GM12878 (cell line): ENCODE measurements around the gene ABHD11. TPM values are rescaled to one million over a fixed set of nuclear protein-coding genes. Genes with fewer than 3 reads are reported as not detected.

Experiments
- ATAC-seq: fragments of 200-7000 bp; cut with Tn5 transposase; 3 replicates; pipeline ENCODE4 v1.9.1; 2020; ENCODE audit warnings: mild to moderate bottlenecking, moderate library complexity
- BruUV-seq: library from RNA; stranded (reverse); fragments of 400-500 nt; replicated peaks from 2 replicates; lab custom pipeline; 2021; lab: Mats Ljungman, UMichigan
- CTCF ChIA-PET: fragments of 300-600 bp; sonication (Branson Sonifier 250); formaldehyde crosslinking; extraction: SDS; loops from one replicate; lab custom pipeline; 2021; ENCODE audit warnings: inconsistent platforms; lab: Yijun Ruan, JAX
- POLR2A ChIA-PET: fragments of 350-600 bp; formaldehyde crosslinking; extraction: SDS; loops from one replicate; lab custom pipeline; 2021; ENCODE audit warnings: inconsistent platforms; lab: Charles Lee
- RAD21 ChIA-PET: fragments of 300-600 bp; sonication (Branson Sonifier 250); formaldehyde crosslinking; loops from one replicate; lab custom pipeline; 2023; ENCODE audit warnings: antibody characterized with exemption; ENCODE audit not compliant: unreplicated experiment; lab: Charles Lee
- SMC1A ChIA-PET: fragments of 300-600 bp; sonication (Branson Sonifier 250); formaldehyde crosslinking; loops from one replicate; lab custom pipeline; 2023; ENCODE audit not compliant: unreplicated experiment, uncharacterized antibody; lab: Charles Lee
- DNase-seq: peaks from one replicate; pipeline ENCODE4 v3.0.0-alpha.2; 2011; ENCODE audit warnings: low read depth, low spot score
- FAIRE-seq: peaks from 3 replicates; lab custom pipeline; 2011; peaks lifted over from hg19 to GRCh38; lab: Jason Lieb, UNC
- H2AFZ ChIP-seq: 2 replicates; pipeline ENCODE4 v1.6.0; 2011; ENCODE audit warnings: low read depth, low read length, control low read depth; ENCODE audit not compliant: control insufficient read depth
- H3K27ac ChIP-seq: 2 replicates; pipeline ENCODE4 v1.5.1; 2011; ENCODE audit warnings: control low read depth; ENCODE audit not compliant: control insufficient read depth, insufficient read depth
- H3K27me3 ChIP-seq, 2 experiments: replicated peaks in 1 of 2; 2 replicates each; pipeline versions ENCODE4 v1.6.0 to v1.6.1; 2011; ENCODE audit warnings: low read length in 1 of 2; ENCODE audit not compliant: control insufficient read depth in 2 of 2, insufficient read depth in 2 of 2
- H3K36me3 ChIP-seq, 2 experiments: 2 replicates each; pipeline ENCODE4 v1.5.1; 2011; ENCODE audit warnings: low read length in 1 of 2; ENCODE audit not compliant: control insufficient read depth in 2 of 2, insufficient read depth in 2 of 2
- H3K4me1 ChIP-seq: 2 replicates; pipeline ENCODE4 v1.6.1; 2011; ENCODE audit warnings: mild to moderate bottlenecking, low read length, moderate library complexity, mixed read lengths; ENCODE audit not compliant: control insufficient read depth, insufficient read depth
- H3K4me2 ChIP-seq: 2 replicates; pipeline ENCODE4 v1.6.0; 2011; ENCODE audit warnings: control low read depth; ENCODE audit not compliant: control insufficient read depth, insufficient read depth
- H3K4me3 ChIP-seq: fragments of 200-600 bp; sonication (generic); 2 replicates; pipeline ENCODE4 v1.5.1; 2016
- H3K79me2 ChIP-seq: 2 replicates; pipeline ENCODE4 v1.6.0; 2011; ENCODE audit warnings: low read length; ENCODE audit not compliant: control insufficient read depth, insufficient read depth
- H3K9ac ChIP-seq: 2 replicates; pipeline ENCODE4 v1.8.0; 2011; ENCODE audit warnings: low read length, control low read depth, mixed read lengths; ENCODE audit not compliant: control insufficient read depth, insufficient read depth
- H3K9me3 ChIP-seq: replicated peaks from 3 replicates; pipeline ENCODE4 v1.5.1; 2011; ENCODE audit warnings: mild to moderate bottlenecking, low read length; ENCODE audit not compliant: control insufficient read depth, insufficient read depth
- H4K20me1 ChIP-seq: 2 replicates; pipeline ENCODE4 v1.6.0; 2011; ENCODE audit not compliant: control insufficient read depth, insufficient read depth
- EGR1 ChIP-seq, 2 experiments: IDR thresholded peaks; 1 replicate in 1 of 2; 2 replicates in 1 of 2; pipeline ENCODE4 v1.6.1; 2011 to 2012; ENCODE audit warnings: low read depth in 2 of 2, low read length in 2 of 2, borderline replicate concordance in 1 of 2, mild to moderate bottlenecking in 1 of 2, moderate library complexity in 1 of 2
- MTA3 ChIP-seq: IDR thresholded peaks from 2 replicates; pipeline ENCODE4 v1.6.1; 2012; ENCODE audit warnings: low read length, inconsistent platforms, borderline replicate concordance
- POLR2AphosphoS2 ChIP-seq: IDR thresholded peaks from 2 replicates; pipeline ENCODE4 v1.6.1; 2011; ENCODE audit warnings: low read depth, mild to moderate bottlenecking, low read length, improper control_type of control experiment, moderate library complexity
- ZBTB40 ChIP-seq: fragments of 450-650 bp; IDR thresholded peaks from 2 replicates; pipeline ENCODE4 v1.6.1; 2016; ENCODE audit warnings: mild to moderate bottlenecking, moderate library complexity, borderline replicate concordance
- ZNF622 ChIP-seq: fragments of 450-650 bp; IDR thresholded peaks from 2 replicates; pipeline ENCODE4 v1.6.1; 2017; ENCODE audit warnings: mild to moderate bottlenecking, inconsistent platforms
- WGBS: methylation state at CpG from one replicate; pipeline ENCODE4 v1.1.6; 2016; ENCODE audit warnings: low lambda C conversion rate; ENCODE audit not compliant: insufficient replicate concordance, insufficient coverage; ENCODE audit errors: missing lambda C conversion rate; 5-methylcytosine and 5-hydroxymethylcytosine counted together
- in situ Hi-C: fragments of 300-500 bp; cut with MboI; formaldehyde crosslinking; loops from 9 replicates; pipeline ENCODE4 v1.14.3; 2018; ENCODE audit warnings: mixed read lengths
- intact Hi-C: fragments of 100-400 bp; cut with micrococcal nuclease; formaldehyde crosslinking; loops from one replicate; pipeline ENCODE4 v1.14.2; 2022; ENCODE audit not compliant: unreplicated experiment
- polyA plus RNA-seq, 11 experiments: library from polyadenylated mRNA; depleted of rRNA in 4 of 11; unstranded in 6 of 11; stranded (reverse) in 5 of 11; fragments of >200 nt; fragmentation: Nextera tagmentation in 4 of 11; fragmentation: Illumina TruSeq in 1 of 11; extraction: Ambion mirVana in 4 of 11; extraction: Trizol in 1 of 11; gene quantifications; 1 replicate in 1 of 11; 2 replicates in 10 of 11; pipeline versions ENCODE4 v1.2.1 to v1.2.3, GENCODE V29; 2011 to 2016; ENCODE audit warnings: inconsistent platforms in 2 of 11, missing spikeins in 2 of 11, low read depth in 1 of 11
- total RNA-seq, 4 experiments: library from RNA; depleted of rRNA in 3 of 4; stranded (reverse); fragments of >200 nt in 3 of 4; fragmentation: Illumina TruSeq in 1 of 4; extraction: Trizol in 1 of 4; gene quantifications; 2 replicates each; pipeline versions ENCODE4 v1.2.1 to v1.2.3, GENCODE V29; 2013 to 2021

ABHD11 gene
- total and polyA plus RNA-seq, 10 of the 15 experiments (the other 5 are each of a cell fraction or from before 2014, with no cell fraction given), result 2.8 to 24.8 (median 10.1) TPM

GRCh38 chr7:73762659-73762999, 24.0 kb upstream of the ABHD11 start (continued):
- TF ChIP-seq ZNF622 (no peak), EGR1 (IDR thresholded peaks at IDR 0.05; ENCODE audit: borderline replicate concordance in 1 of 2, low read depth in 2 of 2, low read length in 2 of 2) (no peak)

GRCh38 chr7:73761854-73762658, 23.5 kb upstream of the ABHD11 start:
- no peak for TF ChIP-seq ZBTB40
- no peak for TF ChIP-seq POLR2AphosphoS2
- no peak for TF ChIP-seq MTA3
- TF ChIP-seq, all 136 proteins: peak for 0
- 42% methylated on average over 8 of the region's 8 CpGs for WGBS
- no TSS peak for BruUV-seq
- Histone ChIP-seq H3K4me2 (no peak overlapping the region), H3K4me3 (no peak overlapping the region), H3K9ac (no peak overlapping the region), H3K79me2 (no peaks in the 10 kb centered on the region), H3K36me3 (no peaks in the 10 kb centered on the region), H3K9me3 (no peaks in the 10 kb centered on the region), H3K4me1 (no peaks in the 10 kb centered on the region), H2AFZ (no peak overlapping the region), H3K27me3 (no peaks in the 10 kb centered on the region), H4K20me1 (no peaks in the 10 kb centered on the region), H3K27ac (no peak overlapping the region)
- intact Hi-C loops, result no loop called here
- DNase-seq (no peak), ATAC-seq (no peak; the same call in 2 of the 3 replicates), FAIRE-seq (no peak)
- ChIA-PET RAD21 (no interaction called here), CTCF (no interaction called here), SMC1A (no interaction called here), POLR2A (no interaction called here)
- in situ Hi-C loops, result no loop called here
